ENCODE data around the gene LLGL2.

The LLGL2 gene

GRCh38 chr17:75490173-75490743 is 35.2 kb upstream of the LLGL2 start:
- Histone ChIP-seq H3K36me3 (peaks cover 22 to 87% (median 46%) of the 10 kb centered on the region in 3 donors), H3K4me1 (peaks cover 0 to 8% (median 4%) of the 10 kb centered on the region in 4 donors), H3K27ac (no peak overlapping the region), H3K27me3 (no peaks in the 10 kb centered on the region), H3K9me3 (no peaks in the 10 kb centered on the region), H3K4me3 (no peak overlapping the region)
- intact Hi-C loops (cut with DNase I; ENCODE audit: low total_unique reads) = no loop called here
- TF ChIP-seq CTCF (IDR thresholded peaks at IDR 0.05) = no peak
- DNase-seq = no peak

- DNase-seq = no peak
- H3K36me3 ChIP-seq = peaks cover 22 to 87% (median 54%) of the 10 kb centered on the region in 3 donors
- no peaks in the 10 kb centered on the region for H3K27me3 ChIP-seq
- H3K27ac ChIP-seq = no peak overlapping the region
- intact Hi-C loops (cut with DNase I; ENCODE audit: low total_unique reads) = no loop called here
- TF ChIP-seq CTCF (IDR thresholded peaks at IDR 0.05) = no peak
- H3K9me3 ChIP-seq = no peaks in the 10 kb centered on the region
- no peak overlapping the region for H3K4me3 ChIP-seq
- peaks cover 0 to 8% (median 4%) of the 10 kb centered on the region in 4 donors for H3K4me1 ChIP-seq
Measured at GRCh38 chr17:75490953-75491649, 34.4 kb upstream of the LLGL2 start.

GRCh38 chr17:75491680-75492079 is 33.8 kb upstream of the LLGL2 start:
- Histone ChIP-seq H3K36me3 (peaks cover 28 to 87% (median 60%) of the 10 kb centered on the region in 3 donors), H3K4me1 (peaks cover 0 to 8% (median 4%) of the 10 kb centered on the region in 4 donors), H3K27ac (no peak overlapping the region), H3K4me3 (no peak overlapping the region), H3K9me3 (no peaks in the 10 kb centered on the region), H3K27me3 (no peaks in the 10 kb centered on the region)
- DNase-seq = no peak
- intact Hi-C loops (cut with DNase I; ENCODE audit: low total_unique reads) = no loop called here
- TF ChIP-seq CTCF (IDR thresholded peaks at IDR 0.05) = no peak

GRCh38 chr17:75492555-75493168 is 32.8 kb upstream of the LLGL2 start:
- no peak overlapping the region for H3K27ac ChIP-seq
- H3K4me3 ChIP-seq = no peak overlapping the region
- H3K27me3 ChIP-seq = no peaks in the 10 kb centered on the region
- no peak for TF ChIP-seq CTCF (IDR thresholded peaks at IDR 0.05)
- intact Hi-C loops (cut with DNase I; ENCODE audit: low total_unique reads) = no loop called here
- no peak for DNase-seq
- H3K4me1 ChIP-seq = peaks cover 0 to 5% (median 4%) of the 10 kb centered on the region in 4 donors
- peaks cover 32 to 93% (median 70%) of the 10 kb centered on the region in 3 donors for H3K36me3 ChIP-seq
- H3K9me3 ChIP-seq = no peaks in the 10 kb centered on the region

GRCh38 chr17:75493476-75494129 is 31.9 kb upstream of the LLGL2 start:
- peaks cover 0 to 10% (median 0%) of the 10 kb centered on the region in 4 donors for H3K4me1 ChIP-seq
- H3K4me3 ChIP-seq = no peak overlapping the region
- H3K27ac ChIP-seq = no peak overlapping the region
- no peaks in the 10 kb centered on the region for H3K27me3 ChIP-seq
- DNase-seq = no peak
- intact Hi-C loops (cut with DNase I; ENCODE audit: low total_unique reads) = no loop called here
- no peak for TF ChIP-seq CTCF (IDR thresholded peaks at IDR 0.05)
- no peaks in the 10 kb centered on the region for H3K9me3 ChIP-seq
- peaks cover 37 to 100% (median 78%) of the 10 kb centered on the region in 3 donors for H3K36me3 ChIP-seq
